KMS-11 (cell line): ENCODE measurements around the gene C1orf53.

Experiments used
- H2AFZ ChIP-seq: fragments of 200-600 bp; sonication (generic); 2 replicates; pipeline ENCODE4 v1.6.1; 2016; ENCODE audit warnings: antibody characterized with exemption, mixed run types, low read depth
- H3K27ac ChIP-seq: fragments of 200-600 bp; sonication (generic); 2 replicates; pipeline ENCODE4 v1.6.1; 2016; ENCODE audit warnings: mild to moderate bottlenecking, mixed run types
- H3K27me3 ChIP-seq: fragments of 200-600 bp; sonication (generic); 2 replicates; pipeline ENCODE4 v1.6.1; 2017; ENCODE audit warnings: mild to moderate bottlenecking, low read depth, mixed run types, moderate library complexity; ENCODE audit not compliant: insufficient read depth
- H3K36me3 ChIP-seq: fragments of 200-600 bp; sonication (generic); 2 replicates; pipeline ENCODE4 v1.6.1; 2017; ENCODE audit warnings: mild to moderate bottlenecking, mixed run types; ENCODE audit not compliant: insufficient read depth
- H3K4me1 ChIP-seq: fragments of 200-600 bp; sonication (generic); 2 replicates; pipeline ENCODE4 v1.6.1; 2016; ENCODE audit warnings: mild to moderate bottlenecking, low read depth, mixed run types; ENCODE audit not compliant: poor library complexity, severe bottlenecking
- H3K4me2 ChIP-seq: fragments of 200-600 bp; sonication (generic); 2 replicates; pipeline ENCODE4 v1.7.0; 2016; ENCODE audit warnings: mild to moderate bottlenecking, mixed run types
- H3K4me3 ChIP-seq: fragments of 200-600 bp; sonication (generic); IDR thresholded peaks from 2 replicates; pipeline ENCODE4 v1.6.1; 2017; ENCODE audit warnings: low read depth, low read length, mixed read lengths; ENCODE audit not compliant: insufficient read depth
- H3K79me2 ChIP-seq: fragments of 200-600 bp; sonication (generic); 2 replicates; pipeline ENCODE4 v1.6.1; 2016; ENCODE audit warnings: low read depth, mixed run types; ENCODE audit not compliant: insufficient read depth
- H3K9ac ChIP-seq: fragments of 200-600 bp; sonication (generic); 2 replicates; pipeline ENCODE4 v1.6.1; 2016; ENCODE audit warnings: mild to moderate bottlenecking, mixed run types
- H4K20me1 ChIP-seq: fragments of 200-600 bp; sonication (generic); 2 replicates; pipeline ENCODE4 v1.6.1; 2016; ENCODE audit warnings: mild to moderate bottlenecking, mixed run types; ENCODE audit not compliant: insufficient read depth
- TF ChIP-seq, protein P1 (sequence below): fragments of 200-600 bp; sonication (generic); conservative IDR thresholded peaks from 2 replicates; pipeline ENCODE4 v1.6.1; 2017; ENCODE audit warnings: low read depth, mild to moderate bottlenecking, antibody characterized with exemption, low read length, moderate library complexity, mixed read lengths

C1orf53 gene

DNA sequence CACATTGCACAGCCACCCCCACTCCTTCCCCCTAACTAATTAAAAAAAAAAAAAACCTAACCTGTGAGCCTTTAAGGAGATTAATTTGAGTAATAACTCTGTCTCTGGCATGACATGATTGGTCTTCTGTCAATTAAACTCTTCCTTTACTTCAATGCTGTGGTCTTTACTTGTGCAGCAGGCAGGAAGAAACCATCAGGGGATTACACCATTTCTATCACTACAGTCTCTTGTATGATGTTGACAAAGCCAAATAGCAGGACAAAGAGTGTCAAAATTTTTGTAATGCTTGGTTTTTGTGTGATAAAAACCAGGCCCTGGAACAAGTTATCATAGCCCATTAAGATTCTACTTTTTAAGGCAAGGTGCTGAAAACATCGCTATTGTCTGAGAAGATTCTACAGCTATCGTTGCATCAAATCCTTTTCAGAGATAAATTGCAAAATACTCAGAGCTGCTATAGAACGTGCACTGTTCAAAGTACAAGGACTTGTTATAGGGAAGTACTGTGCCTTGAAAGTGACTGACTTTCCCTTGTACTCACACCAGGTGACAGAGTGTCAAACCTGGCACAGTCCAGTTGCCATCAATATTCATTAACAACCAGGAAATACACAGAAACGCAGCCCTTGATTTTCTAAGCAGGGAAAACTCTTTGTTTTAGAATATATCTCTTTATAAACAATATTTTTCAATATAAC is 52.4 kb downstream of the C1orf53 start:
- H3K4me3 ChIP-seq: no peak overlapping the region
- no peak overlapping the region for H3K27ac ChIP-seq
- TF ChIP-seq, protein P1, sequence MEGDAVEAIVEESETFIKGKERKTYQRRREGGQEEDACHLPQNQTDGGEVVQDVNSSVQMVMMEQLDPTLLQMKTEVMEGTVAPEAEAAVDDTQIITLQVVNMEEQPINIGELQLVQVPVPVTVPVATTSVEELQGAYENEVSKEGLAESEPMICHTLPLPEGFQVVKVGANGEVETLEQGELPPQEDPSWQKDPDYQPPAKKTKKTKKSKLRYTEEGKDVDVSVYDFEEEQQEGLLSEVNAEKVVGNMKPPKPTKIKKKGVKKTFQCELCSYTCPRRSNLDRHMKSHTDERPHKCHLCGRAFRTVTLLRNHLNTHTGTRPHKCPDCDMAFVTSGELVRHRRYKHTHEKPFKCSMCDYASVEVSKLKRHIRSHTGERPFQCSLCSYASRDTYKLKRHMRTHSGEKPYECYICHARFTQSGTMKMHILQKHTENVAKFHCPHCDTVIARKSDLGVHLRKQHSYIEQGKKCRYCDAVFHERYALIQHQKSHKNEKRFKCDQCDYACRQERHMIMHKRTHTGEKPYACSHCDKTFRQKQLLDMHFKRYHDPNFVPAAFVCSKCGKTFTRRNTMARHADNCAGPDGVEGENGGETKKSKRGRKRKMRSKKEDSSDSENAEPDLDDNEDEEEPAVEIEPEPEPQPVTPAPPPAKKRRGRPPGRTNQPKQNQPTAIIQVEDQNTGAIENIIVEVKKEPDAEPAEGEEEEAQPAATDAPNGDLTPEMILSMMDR: no peak

DNA sequence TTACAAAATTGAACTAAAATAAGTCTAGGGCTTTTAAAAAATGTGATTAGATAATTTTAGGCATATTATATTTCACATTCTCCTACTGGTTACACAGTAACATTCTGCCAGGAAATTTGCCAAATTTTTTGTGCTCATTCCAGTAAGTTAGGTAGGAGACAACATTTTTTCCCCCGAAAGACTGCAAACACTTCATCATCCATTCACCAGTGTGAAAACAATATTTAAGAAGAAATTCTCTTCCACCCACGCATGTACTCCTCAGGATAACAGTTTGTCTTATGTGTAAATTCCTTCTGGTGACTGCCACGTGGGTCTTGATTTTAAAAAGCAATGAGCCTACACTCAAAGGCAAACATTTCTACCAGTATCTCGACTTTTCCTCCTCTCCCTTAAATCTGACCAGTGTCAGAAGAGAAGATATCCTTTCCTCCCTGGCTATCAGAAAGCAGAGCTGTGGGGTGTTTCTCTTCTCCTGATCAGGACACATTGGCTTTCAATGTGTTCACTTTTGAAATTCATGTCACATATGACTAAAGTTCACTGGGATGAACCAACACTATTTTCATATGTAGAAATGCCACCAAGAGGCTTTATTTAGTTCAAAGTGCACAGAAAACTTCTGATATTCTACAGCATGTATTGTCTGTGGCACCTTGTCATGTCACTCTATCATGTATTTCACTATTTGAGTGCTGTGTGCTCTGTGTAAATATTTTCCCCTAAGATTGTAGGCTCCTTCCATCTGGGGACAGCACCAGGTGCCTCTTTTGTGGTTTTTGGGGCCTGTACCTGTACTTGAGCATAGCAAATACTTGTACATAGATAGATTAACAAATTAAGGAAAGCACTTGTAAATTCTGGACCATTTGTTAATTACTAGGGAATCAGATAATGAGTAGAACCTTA is 53.3 kb downstream of the C1orf53 start:
- H3K36me3 ChIP-seq: no peaks in the 10 kb centered on the region
- no peak overlapping the region for H3K27ac ChIP-seq
- no peaks in the 10 kb centered on the region for H4K20me1 ChIP-seq
- no peaks in the 10 kb centered on the region for H3K27me3 ChIP-seq
- no peaks in the 10 kb centered on the region for H3K79me2 ChIP-seq
- H2AFZ ChIP-seq: no peak overlapping the region
- H3K4me3 ChIP-seq: no peak overlapping the region
- H3K9ac ChIP-seq: no peak overlapping the region
- no peak overlapping the region for H3K4me2 ChIP-seq
- TF ChIP-seq, protein P1: no peak
- no peaks in the 10 kb centered on the region for H3K4me1 ChIP-seq

More for the DNA sequence above, 52.4 kb downstream of the C1orf53 start:
- no peaks in the 10 kb centered on the region for H4K20me1 ChIP-seq
- no peak overlapping the region for H3K4me2 ChIP-seq
- no peaks in the 10 kb centered on the region for H3K27me3 ChIP-seq
- no peak overlapping the region for H2AFZ ChIP-seq
- no peaks in the 10 kb centered on the region for H3K36me3 ChIP-seq
- no peak overlapping the region for H3K9ac ChIP-seq
- no peaks in the 10 kb centered on the region for H3K79me2 ChIP-seq
- no peaks in the 10 kb centered on the region for H3K4me1 ChIP-seq
